Vagina (tissue), 2 donors: Measurements from ENCODE around the gene FGFR3. TPM values are rescaled to one million over a fixed set of nuclear protein-coding genes. Genes with fewer than 3 reads are reported as not detected.

Experiments
- DNase-seq, 2 donors: peaks; one replicate each; pipeline ENCODE4 v3.0.0-alpha.2; 2017; ENCODE audit errors: extremely low spot score in 2 of 2
- H3K27ac ChIP-seq: fragments of 200-600 bp; sonication (generic); one replicate; pipeline ENCODE4 v1.5.1; 2019
- H3K27me3 ChIP-seq: fragments of 200-600 bp; sonication (generic); one replicate; pipeline ENCODE4 v1.5.1; 2019
- H3K36me3 ChIP-seq, 2 donors: fragments of 200-600 bp; sonication (generic); one replicate each; pipeline ENCODE4 v1.5.1; 2017 to 2019
- H3K4me1 ChIP-seq: fragments of 200-600 bp; sonication (generic); one replicate; pipeline ENCODE4 v1.5.1; 2019
- H3K4me3 ChIP-seq, 2 donors: fragments of 200-600 bp; sonication (generic); 1 replicate in 1 of 2; 2 replicates in 1 of 2; pipeline ENCODE4 v1.5.1; 2016 to 2019
- H3K9me3 ChIP-seq: fragments of 200-600 bp; sonication (generic); one replicate; pipeline ENCODE4 v1.5.1; 2019
- CTCF ChIP-seq, 3 experiments: fragments of 450-650 bp in 2 of 3; fragments of 200-600 bp in 1 of 3; sonication (generic) in 1 of 3; IDR thresholded peaks; one replicate each; pipeline ENCODE4 v1.5.1; 2017 to 2019; ENCODE audit warnings: antibody characterized with exemption in 3 of 3, mild to moderate bottlenecking in 2 of 3, moderate library complexity in 2 of 3
- POLR2A ChIP-seq, 2 donors: fragments of 450-650 bp; IDR thresholded peaks; one replicate each; pipeline ENCODE4 v1.6.1; 2017; ENCODE audit warnings: antibody characterized with exemption in 2 of 2, mild to moderate bottlenecking in 2 of 2, moderate library complexity in 2 of 2
- POLR2AphosphoS5 ChIP-seq, 2 donors: sonication (generic); formaldehyde crosslinking; IDR thresholded peaks; one replicate each; pipeline ENCODE4 v1.9.0; 2017; ENCODE audit warnings: antibody characterized with exemption in 2 of 2, mild to moderate bottlenecking in 2 of 2, low read depth in 1 of 2; ENCODE audit not compliant: insufficient read depth in 1 of 2
- intact Hi-C: fragments of 100-400 bp; cut with DNase I; formaldehyde crosslinking; loops from one replicate; pipeline ENCODE4 v1.15.1; 2023
- total RNA-seq: library from RNA; depleted of rRNA; stranded (reverse); fragments of >200 nt; gene quantifications from one replicate; pipeline ENCODE4 v1.2.3, GENCODE V29; 2016

FGFR3 gene
- total RNA-seq, 1 donor from 2014 or later: 96.5 TPM

GRCh38 chr4:1784395-1784788, 8.7 kb upstream of the FGFR3 start:
- Histone ChIP-seq H3K4me1 (peaks cover 55% of the 10 kb centered on the region), H3K36me3 (no peaks in the 10 kb centered on the region), H3K9me3 (no peaks in the 10 kb centered on the region), H3K27me3 (no peaks in the 10 kb centered on the region), H3K27ac (peak overlapping the region; percentile 68), H3K4me3 (no peak overlapping the region)
- TF ChIP-seq POLR2A (IDR thresholded peaks at IDR 0.05) (no peak), CTCF (IDR thresholded peaks at IDR 0.05) (no peak), POLR2AphosphoS5 (IDR thresholded peaks at IDR 0.05; ENCODE audit: insufficient read depth in 1 of 2, low read depth in 1 of 2) (no peak)
- DNase-seq: no peak
- intact Hi-C loops: no loop called here

- no peak for DNase-seq
- no peaks in the 10 kb centered on the region for H3K9me3 ChIP-seq
- no peak for TF ChIP-seq CTCF (IDR thresholded peaks at IDR 0.05)
- TF ChIP-seq POLR2A (IDR thresholded peaks at IDR 0.05): no peak
- TF ChIP-seq POLR2AphosphoS5 (IDR thresholded peaks at IDR 0.05; ENCODE audit: insufficient read depth in 1 of 2, low read depth in 1 of 2): no peak
- H3K4me1 ChIP-seq: peaks cover 55% of the 10 kb centered on the region
- H3K27me3 ChIP-seq: no peaks in the 10 kb centered on the region
- no peaks in the 10 kb centered on the region for H3K36me3 ChIP-seq
- intact Hi-C loops: no loop called here
- no peak overlapping the region for H3K4me3 ChIP-seq
- H3K27ac ChIP-seq: peak overlapping the region; percentile 68
These were observed 8.1 kb upstream of the FGFR3 start for GRCh38 chr4:1784789-1785591.

GRCh38 chr4:1785592-1785991, 7.5 kb upstream of the FGFR3 start:
- Histone ChIP-seq H3K27ac (peak overlapping the region; percentile 68), H3K36me3 (no peaks in the 10 kb centered on the region), H3K27me3 (no peaks in the 10 kb centered on the region), H3K4me1 (peaks cover 55% of the 10 kb centered on the region), H3K4me3 (no peak overlapping the region), H3K9me3 (no peaks in the 10 kb centered on the region)
- no peak for DNase-seq
- intact Hi-C loops: no loop called here
- TF ChIP-seq POLR2A (IDR thresholded peaks at IDR 0.05): no peak

GRCh38 chr4:1786544-1787362, 6.3 kb upstream of the FGFR3 start:
- intact Hi-C loops: no loop called here
- no peaks in the 10 kb centered on the region for H3K9me3 ChIP-seq
- no peaks in the 10 kb centered on the region for H3K36me3 ChIP-seq
- H3K27me3 ChIP-seq: no peaks in the 10 kb centered on the region
- H3K4me3 ChIP-seq: no peak overlapping the region
- TF ChIP-seq CTCF (IDR thresholded peaks at IDR 0.05) (no peak), POLR2A (IDR thresholded peaks at IDR 0.05) (no peak)
- no peak overlapping the region for H3K27ac ChIP-seq
- peaks cover 55% of the 10 kb centered on the region for H3K4me1 ChIP-seq
- no peak for DNase-seq

GRCh38 chr4:1787411-1788077, 5.5 kb upstream of the FGFR3 start:
- no peak for DNase-seq
- no peaks in the 10 kb centered on the region for H3K36me3 ChIP-seq
- peak overlapping the region; percentile 59 for H3K27ac ChIP-seq
- intact Hi-C loops: no loop called here
- no peaks in the 10 kb centered on the region for H3K27me3 ChIP-seq
- H3K9me3 ChIP-seq: no peaks in the 10 kb centered on the region
- H3K4me3 ChIP-seq: no peak overlapping the region
- peaks cover 49% of the 10 kb centered on the region for H3K4me1 ChIP-seq
- TF ChIP-seq CTCF (IDR thresholded peaks at IDR 0.05) (no peak), POLR2AphosphoS5 (IDR thresholded peaks at IDR 0.05; ENCODE audit: insufficient read depth in 1 of 2, low read depth in 1 of 2) (no peak), POLR2A (IDR thresholded peaks at IDR 0.05) (no peak)
